ENCODE results near the gene SCLT1. TPM values are rescaled to one million over a fixed set of nuclear protein-coding genes. Genes with fewer than 3 reads are reported as not detected.
"Not testable (repeated sequence)": the region's sequence is repeated elsewhere in the genome, so short reads cannot be mapped to it uniquely, and the experiment has no call there.

SCLT1 gene
- total RNA-seq, 1 experiment from 2014 or later: 24.1 TPM

DNA sequence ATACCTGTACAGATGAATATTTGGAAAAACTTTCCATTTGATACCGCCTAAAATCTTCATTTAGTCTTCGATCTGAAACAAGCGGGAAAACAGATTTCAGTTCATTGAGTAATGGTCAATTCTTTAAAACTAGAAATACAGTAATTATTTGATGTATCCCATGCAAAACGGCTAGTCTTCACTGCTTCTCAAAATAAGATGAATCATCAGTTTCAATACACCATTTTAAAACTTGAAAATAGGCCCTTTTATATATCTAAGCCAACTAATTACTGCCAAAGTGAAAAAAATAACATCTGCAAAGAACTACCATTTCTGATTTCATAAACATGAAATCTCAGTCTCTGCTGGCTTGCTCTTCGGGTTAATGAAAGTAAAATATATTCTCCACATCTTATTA, 11.0 kb downstream of the SCLT1 start:
- H3K4me1 ChIP-seq (ENCODE audit: insufficient read depth, low read length, poor library complexity, severe bottlenecking): no peaks in the 10 kb centered on the region
- TF ChIP-seq CTCF (conservative IDR thresholded peaks at IDR 0.05; ENCODE audit: low read depth, low read length): no peak
- no peak for TF ChIP-seq EZH2 (IDR thresholded peaks at IDR 0.05; ENCODE audit: borderline replicate concordance, low read depth, low read length, poor library complexity, severe bottlenecking)
- intact Hi-C loops (cut with micrococcal nuclease; ENCODE audit: unreplicated experiment): no loop called here
- no peak for DNase-seq (ENCODE audit: low spot score)
- no peak overlapping the region for H3K27ac ChIP-seq (ENCODE audit: low read depth, low read length, poor library complexity, severe bottlenecking)
- ChIA-PET POLR2A (ENCODE audit: low non-redundant PET) (no interaction called here), CTCF (no interaction called here)
- peaks cover 16% of the 10 kb centered on the region for H3K36me3 ChIP-seq (ENCODE audit: insufficient read depth, low read length, poor library complexity, severe bottlenecking)
- H3K27me3 ChIP-seq (replicated peaks; ENCODE audit: insufficient read depth, low read depth, low read length, poor library complexity): no peaks in the 10 kb centered on the region
- no TSS peak for BruUV-seq (replicated peaks)
- H3K4me3 ChIP-seq (ENCODE audit: low read depth, low read length, poor library complexity, severe bottlenecking): no peak overlapping the region
- peaks cover 25% of the 10 kb centered on the region for H3K9me3 ChIP-seq (ENCODE audit: low read depth, low read length, poor library complexity, severe bottlenecking)

DNA sequence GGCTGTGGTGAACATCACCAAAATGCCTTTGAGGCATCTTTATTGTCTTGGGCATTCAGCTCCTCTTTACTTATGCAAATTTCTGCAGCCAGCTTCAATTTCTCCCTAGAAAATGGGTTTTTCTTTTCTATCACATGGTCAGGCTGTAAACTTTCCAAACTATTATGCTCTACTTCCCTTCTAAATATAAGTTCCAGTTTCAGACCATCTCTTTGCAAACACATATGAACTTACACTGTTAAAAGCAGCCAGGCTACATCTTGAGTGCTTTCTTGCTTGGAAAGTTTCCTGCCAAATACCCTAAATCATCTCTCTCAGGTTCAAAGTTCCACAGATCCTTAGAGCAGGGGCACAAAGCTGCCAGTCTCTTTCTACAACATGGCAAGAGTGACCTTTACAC, 13.2 kb downstream of the SCLT1 start:
- no TSS peak for BruUV-seq (replicated peaks)
- DNase-seq (ENCODE audit: low spot score): no peak
- Histone ChIP-seq H3K4me3 (ENCODE audit: low read depth, low read length, poor library complexity, severe bottlenecking) (no peak overlapping the region), H3K27me3 (replicated peaks; ENCODE audit: insufficient read depth, low read depth, low read length, poor library complexity) (no peaks in the 10 kb centered on the region), H3K36me3 (ENCODE audit: insufficient read depth, low read length, poor library complexity, severe bottlenecking) (peaks cover 16% of the 10 kb centered on the region), H3K9me3 (ENCODE audit: low read depth, low read length, poor library complexity, severe bottlenecking) (peaks cover 20% of the 10 kb centered on the region), H3K4me1 (ENCODE audit: insufficient read depth, low read length, poor library complexity, severe bottlenecking) (no peaks in the 10 kb centered on the region), H3K27ac (ENCODE audit: low read depth, low read length, poor library complexity, severe bottlenecking) (no peak overlapping the region)
- TF ChIP-seq EZH2 (IDR thresholded peaks at IDR 0.05; ENCODE audit: borderline replicate concordance, low read depth, low read length, poor library complexity, severe bottlenecking): no peak
- TF ChIP-seq CTCF (conservative IDR thresholded peaks at IDR 0.05; ENCODE audit: low read depth, low read length): no peak
- intact Hi-C loops (cut with micrococcal nuclease; ENCODE audit: unreplicated experiment): no loop called here
- POLR2A ChIA-PET (ENCODE audit: low non-redundant PET): no interaction called here
- CTCF ChIA-PET: no interaction called here

GRCh38 chr4:129077326-129077725, 16.0 kb downstream of the SCLT1 start:
- peaks cover 11% of the 10 kb centered on the region for H3K9me3 ChIP-seq (ENCODE audit: low read depth, low read length, poor library complexity, severe bottlenecking)
- H3K4me1 ChIP-seq (ENCODE audit: insufficient read depth, low read length, poor library complexity, severe bottlenecking): no peaks in the 10 kb centered on the region
- ChIA-PET CTCF (no interaction called here), POLR2A (ENCODE audit: low non-redundant PET) (no interaction called here)
- no peak overlapping the region for H3K27ac ChIP-seq (ENCODE audit: low read depth, low read length, poor library complexity, severe bottlenecking)
- DNase-seq (ENCODE audit: low spot score): no peak
- no peak for TF ChIP-seq CTCF (conservative IDR thresholded peaks at IDR 0.05; ENCODE audit: low read depth, low read length)
- intact Hi-C loops (cut with micrococcal nuclease; ENCODE audit: unreplicated experiment): no loop called here
- H3K4me3 ChIP-seq (ENCODE audit: low read depth, low read length, poor library complexity, severe bottlenecking): no peak overlapping the region
- no TSS peak for BruUV-seq (replicated peaks)
- peaks cover 27% of the 10 kb centered on the region for H3K36me3 ChIP-seq (ENCODE audit: insufficient read depth, low read length, poor library complexity, severe bottlenecking)
- no peaks in the 10 kb centered on the region for H3K27me3 ChIP-seq (replicated peaks; ENCODE audit: insufficient read depth, low read depth, low read length, poor library complexity)

- DNase-seq (ENCODE audit: low spot score); CTCF ChIA-PET: not testable (repeated sequence)
Observed at GRCh38 chr4:129069537-129069936, 23.8 kb downstream of the SCLT1 start.

More at GRCh38 chr4:129069537-129069936, 23.8 kb downstream of the SCLT1 start:
- intact Hi-C loops (cut with micrococcal nuclease; ENCODE audit: unreplicated experiment); POLR2A ChIA-PET (ENCODE audit: low non-redundant PET); H3K27me3 ChIP-seq (replicated peaks; ENCODE audit: insufficient read depth, low read depth, low read length, poor library complexity); BruUV-seq (replicated peaks); H3K4me1 ChIP-seq (ENCODE audit: insufficient read depth, low read length, poor library complexity, severe bottlenecking); H3K27ac ChIP-seq (ENCODE audit: low read depth, low read length, poor library complexity, severe bottlenecking); H3K4me3 ChIP-seq (ENCODE audit: low read depth, low read length, poor library complexity, severe bottlenecking): not testable (repeated sequence)
- Histone ChIP-seq H3K36me3 (ENCODE audit: insufficient read depth, low read length, poor library complexity, severe bottlenecking) (peaks cover 11% of the 10 kb centered on the region), H3K9me3 (ENCODE audit: low read depth, low read length, poor library complexity, severe bottlenecking) (peaks cover 20% of the 10 kb centered on the region)

All from A673 (cell line).